SK-N-MC (cell line): Measurements from ENCODE around the gene GDPD5.

Source experiments
- DNase-seq: peaks from one replicate; pipeline ENCODE4 v3.0.0-alpha.2; 2011; ENCODE audit warnings: low read depth, low spot score
- H3K27ac ChIP-seq: fragments of 200-600 bp; sonication (generic); 2 replicates; pipeline ENCODE4 v1.5.1; 2016; ENCODE audit warnings: mixed run types
- H3K36me3 ChIP-seq: fragments of 200-600 bp; sonication (generic); 2 replicates; pipeline ENCODE4 v1.6.1; 2017; ENCODE audit warnings: antibody characterized with exemption, low read length, mixed read lengths; ENCODE audit not compliant: insufficient read depth
- H3K4me3 ChIP-seq: fragments of 200-600 bp; sonication (generic); 2 replicates; pipeline ENCODE4 v1.5.1; 2016
- H3K9ac ChIP-seq: fragments of 200-600 bp; sonication (generic); 2 replicates; pipeline ENCODE4 v1.8.0; 2017; ENCODE audit warnings: mixed run types, mixed read lengths; ENCODE audit not compliant: insufficient read length
- H3K9me3 ChIP-seq: fragments of 200-600 bp; sonication (generic); 2 replicates; pipeline ENCODE4 v1.6.1; 2017; ENCODE audit warnings: low read depth, mild to moderate bottlenecking, antibody characterized with exemption, low read length, moderate library complexity, mixed read lengths
- EZH2 ChIP-seq: fragments of 200-600 bp; sonication (generic); IDR thresholded peaks from one replicate; pipeline ENCODE4 v1.6.1; 2017; ENCODE audit warnings: antibody characterized with exemption
- FOXP2 ChIP-seq: optimal IDR thresholded peaks from 2 replicates; pipeline ENCODE3; 2011; ENCODE audit warnings: mild to moderate bottlenecking, moderate library complexity; ENCODE audit not compliant: insufficient read depth; ENCODE audit errors: extremely low read length, control extremely low read depth
- POLR2AphosphoS5 ChIP-seq: IDR thresholded peaks from 2 replicates; pipeline ENCODE4 v1.6.1; 2012; ENCODE audit warnings: mild to moderate bottlenecking, low read depth, low read length, borderline replicate concordance

GDPD5 gene

DNA sequence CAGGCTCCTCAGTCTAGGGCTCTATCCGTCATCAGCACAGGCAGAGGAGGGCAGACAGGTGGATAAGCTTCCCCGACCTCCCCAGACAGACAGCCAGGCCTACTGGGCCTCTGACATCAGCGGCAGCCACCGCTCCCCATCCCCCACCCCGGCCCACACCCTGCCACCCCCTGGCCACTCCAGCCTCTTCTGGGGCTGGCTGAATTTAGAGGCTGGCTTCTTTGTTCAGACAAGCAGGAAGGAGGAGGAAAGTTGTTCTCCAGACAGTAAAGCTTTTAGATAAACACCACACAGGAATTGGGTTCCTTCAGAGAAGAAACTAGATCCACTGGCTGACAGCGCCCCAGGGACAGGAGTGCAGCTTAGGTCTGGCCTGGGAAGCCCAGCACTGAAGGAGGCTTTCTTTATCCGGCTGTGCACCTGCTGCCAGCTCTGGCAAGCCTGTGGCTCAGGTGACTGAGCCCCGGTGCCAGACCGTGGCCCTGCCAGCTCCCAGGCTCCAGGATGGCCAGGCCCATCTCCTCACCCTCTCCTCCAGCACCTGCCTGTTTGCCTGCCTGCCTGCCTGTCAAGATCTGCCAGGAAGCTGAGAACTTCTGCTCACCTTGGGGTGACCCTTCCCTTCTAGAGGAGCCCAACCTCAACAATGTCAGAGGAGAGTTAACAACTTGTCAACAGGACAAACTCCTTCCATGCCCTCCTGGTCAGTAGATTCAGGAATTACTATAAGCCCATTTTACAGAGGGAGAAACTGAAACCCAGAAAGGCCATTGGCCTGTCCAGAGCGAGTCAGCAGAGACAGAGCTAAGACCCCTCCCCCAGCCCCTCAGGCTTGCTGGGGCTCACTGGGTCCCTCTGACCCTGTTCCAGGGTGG lies 48.8 kb downstream of the GDPD5 start:
- Histone ChIP-seq H3K9me3 (no peaks in the 10 kb centered on the region), H3K4me3 (no peak overlapping the region), H3K9ac (no peak overlapping the region), H3K36me3 (no peaks in the 10 kb centered on the region), H3K27ac (no peak overlapping the region)
- no peak for TF ChIP-seq FOXP2
- TF ChIP-seq EZH2: no peak
- TF ChIP-seq POLR2AphosphoS5: no peak
- DNase-seq: no peak

DNA sequence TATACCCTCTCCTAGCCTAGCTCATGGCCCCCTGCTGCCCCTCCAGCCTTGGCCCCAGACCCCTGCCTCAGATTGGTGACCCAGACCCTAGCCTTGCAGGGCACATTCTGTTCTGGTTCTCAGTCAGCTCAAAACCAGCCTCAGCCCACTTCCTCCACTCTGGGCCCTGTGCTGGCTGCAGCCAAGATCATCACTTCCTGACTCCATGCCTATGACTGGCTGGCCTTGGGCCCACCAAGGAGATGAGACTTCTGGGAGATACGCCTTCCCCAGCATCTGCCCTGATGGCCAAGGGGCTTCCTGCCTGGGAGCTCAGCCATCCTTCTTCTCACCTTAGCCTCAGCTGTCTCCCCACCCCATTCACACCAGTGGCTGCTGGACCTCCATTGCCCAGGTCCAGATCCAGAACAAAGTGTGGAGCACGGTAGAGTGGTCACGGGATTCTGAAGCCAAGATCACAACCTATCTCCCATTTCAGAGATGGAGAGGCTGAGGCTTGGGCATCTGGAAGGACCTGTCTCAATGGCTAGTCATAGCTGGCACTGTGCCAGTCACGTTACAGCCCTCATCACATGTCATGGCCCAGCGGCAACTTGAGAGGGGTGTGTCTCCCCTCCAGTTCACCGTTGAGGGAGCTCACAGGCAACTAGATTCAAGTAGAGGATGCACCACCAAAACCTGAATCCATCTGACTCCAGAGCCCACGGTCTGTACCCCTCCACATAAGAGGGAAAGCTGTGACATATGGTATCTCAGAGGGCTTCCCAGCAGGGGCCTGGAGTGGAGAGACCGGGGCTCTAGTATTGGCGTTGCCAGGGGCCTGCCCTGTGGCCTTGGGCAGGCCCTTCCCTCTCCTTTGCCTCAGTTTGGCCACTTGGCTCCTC lies 49.7 kb downstream of the GDPD5 start:
- peak overlapping the region; percentile 75 for H3K4me3 ChIP-seq

DNA sequence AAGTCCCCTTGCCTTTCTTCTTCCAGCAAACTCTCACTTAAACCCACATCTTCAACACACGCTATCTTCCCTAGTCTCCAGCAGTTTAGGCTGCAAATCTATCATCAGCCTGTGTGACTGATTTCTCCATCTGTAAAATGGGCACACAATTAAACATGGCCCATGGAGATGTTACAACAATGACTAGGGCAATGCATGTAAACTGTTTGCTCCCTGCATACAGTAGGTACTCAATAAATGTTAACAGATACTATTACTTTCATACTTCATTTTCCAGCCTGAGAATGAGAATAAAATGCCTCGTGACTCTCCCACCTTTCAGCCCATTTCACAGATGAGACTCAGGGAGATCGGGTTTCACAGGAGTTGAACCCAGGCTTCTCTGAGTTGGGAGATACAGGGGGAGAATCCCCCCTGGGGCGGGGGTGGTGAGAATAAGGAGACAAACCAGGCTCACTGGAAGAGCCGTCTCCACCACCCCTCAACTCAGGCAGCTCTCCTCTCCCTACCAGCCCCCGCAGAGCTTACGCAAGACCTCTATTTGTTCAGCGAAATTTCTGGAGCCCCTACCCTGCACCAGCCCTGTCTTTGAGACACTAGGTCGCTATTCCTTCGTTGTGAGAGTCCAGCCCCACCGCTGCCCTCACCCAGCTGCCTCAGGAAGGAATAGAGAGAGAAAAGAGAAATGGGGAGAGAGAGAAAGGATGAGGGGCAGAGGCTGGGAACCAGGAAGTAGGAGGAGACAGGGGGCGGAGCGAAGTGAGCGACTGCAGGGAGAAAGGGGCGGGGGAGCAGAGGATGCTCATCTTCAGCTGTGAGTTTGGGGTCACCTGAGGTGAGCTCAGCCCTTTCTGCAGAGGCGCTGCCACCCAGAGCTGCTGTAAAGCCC lies 50.6 kb downstream of the GDPD5 start:
- H3K4me3 ChIP-seq: peak overlapping the region; percentile 75
- DNase-seq: no peak
- TF ChIP-seq POLR2AphosphoS5 (peak; percentile 39; the same call in 1 of the 2 replicates), FOXP2 (no peak), EZH2 (no peak)
- peak overlapping the region; percentile 65; the same call in 1 of the 2 replicates for H3K27ac ChIP-seq
- no peaks in the 10 kb centered on the region for H3K36me3 ChIP-seq
- peak overlapping the region; percentile 39 for H3K9ac ChIP-seq
- H3K9me3 ChIP-seq: no peaks in the 10 kb centered on the region

More for the DNA sequence above, 49.7 kb downstream of the GDPD5 start:
- no peaks in the 10 kb centered on the region for H3K9me3 ChIP-seq
- no peaks in the 10 kb centered on the region for H3K36me3 ChIP-seq
- no peak overlapping the region for H3K9ac ChIP-seq
- H3K27ac ChIP-seq: no peak overlapping the region
- DNase-seq: no peak
- TF ChIP-seq POLR2AphosphoS5 (no peak), EZH2 (no peak), FOXP2 (no peak)

DNA sequence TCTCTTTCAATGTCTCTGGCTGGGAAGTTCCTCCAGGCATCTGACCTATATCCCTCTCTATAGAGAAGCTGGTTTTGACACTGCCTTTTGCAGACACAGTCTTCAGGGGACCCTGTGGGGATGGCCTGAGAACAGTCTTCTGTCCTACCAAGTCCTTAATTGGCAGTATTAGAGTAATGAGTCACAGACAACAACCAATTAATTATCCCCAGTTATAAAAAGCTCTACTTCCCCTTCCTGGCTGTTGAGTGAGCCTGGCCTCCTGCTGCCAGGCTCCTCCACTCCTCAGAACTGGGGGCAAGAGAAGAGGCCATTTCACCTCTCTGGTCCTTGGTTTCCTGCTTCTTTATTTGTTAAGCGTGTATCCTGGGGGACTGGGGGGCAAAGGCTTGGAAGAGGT lies 51.5 kb downstream of the GDPD5 start:
- Histone ChIP-seq H3K9ac (no peak overlapping the region), H3K27ac (no peak overlapping the region), H3K36me3 (no peaks in the 10 kb centered on the region), H3K9me3 (no peaks in the 10 kb centered on the region), H3K4me3 (no peak overlapping the region)
- DNase-seq: no peak
- TF ChIP-seq EZH2 (no peak), FOXP2 (no peak), POLR2AphosphoS5 (no peak)

DNA sequence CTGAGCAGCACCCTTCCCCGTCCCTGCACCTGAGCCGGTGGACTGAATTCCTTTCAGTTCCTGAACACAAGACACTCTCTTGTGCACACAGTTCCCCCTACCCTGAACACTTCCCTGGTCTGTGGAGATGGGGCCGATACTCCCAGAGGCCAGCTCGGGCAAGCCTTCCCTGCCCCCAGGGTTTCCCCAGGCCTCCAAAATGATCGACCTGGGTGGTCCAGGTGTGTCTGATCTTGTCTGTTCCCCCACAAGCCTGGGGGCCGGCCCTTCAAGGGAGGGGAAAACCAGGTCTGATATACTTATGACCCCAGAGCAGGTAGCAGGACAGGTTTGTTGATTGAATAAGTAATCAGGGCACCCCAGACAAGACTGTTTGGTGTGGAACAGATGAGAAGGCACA lies 52.1 kb downstream of the GDPD5 start:
- H3K9me3 ChIP-seq: no peaks in the 10 kb centered on the region
- H3K27ac ChIP-seq: no peak overlapping the region
- TF ChIP-seq EZH2 (no peak), FOXP2 (no peak), POLR2AphosphoS5 (no peak)
- DNase-seq: no peak
- H3K36me3 ChIP-seq: no peaks in the 10 kb centered on the region
- no peak overlapping the region for H3K9ac ChIP-seq
- H3K4me3 ChIP-seq: no peak overlapping the region

DNA sequence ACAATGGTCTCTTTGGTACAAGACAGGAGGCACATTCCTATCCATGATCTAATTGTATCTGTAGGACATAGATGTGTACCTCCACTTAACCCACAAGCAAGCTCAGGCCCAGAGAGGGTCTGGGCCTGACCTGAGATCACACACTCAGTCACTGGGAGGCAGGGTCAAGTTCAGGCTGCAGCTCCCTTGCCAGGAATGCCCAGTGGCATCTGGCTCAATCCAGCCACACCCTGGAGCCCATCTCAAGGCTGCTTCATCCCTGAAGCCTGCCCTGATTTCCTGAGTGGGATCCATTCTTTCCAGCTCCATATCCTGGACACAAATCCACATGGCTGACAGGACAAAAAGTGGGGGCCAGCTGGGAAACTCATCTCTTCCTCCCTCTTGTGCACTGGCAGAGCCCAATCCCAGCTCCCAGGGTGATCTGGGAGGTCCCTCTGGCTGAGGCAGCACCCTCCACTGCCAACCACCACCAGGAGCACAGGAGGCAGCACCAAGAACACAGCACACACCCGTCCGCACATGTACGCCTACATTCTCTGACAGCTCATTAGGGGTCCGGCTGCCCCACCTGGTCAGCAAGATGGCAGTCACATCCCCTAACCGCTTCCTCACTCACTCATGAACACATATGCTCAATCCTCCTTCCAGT lies 53.5 kb downstream of the GDPD5 start:
- TF ChIP-seq POLR2AphosphoS5 (no peak), FOXP2 (no peak), EZH2 (no peak)
- H3K9me3 ChIP-seq: no peaks in the 10 kb centered on the region
- H3K4me3 ChIP-seq: no peak overlapping the region
- DNase-seq: no peak
- H3K36me3 ChIP-seq: no peaks in the 10 kb centered on the region
- H3K9ac ChIP-seq: no peak overlapping the region
- H3K27ac ChIP-seq: no peak overlapping the region

DNA sequence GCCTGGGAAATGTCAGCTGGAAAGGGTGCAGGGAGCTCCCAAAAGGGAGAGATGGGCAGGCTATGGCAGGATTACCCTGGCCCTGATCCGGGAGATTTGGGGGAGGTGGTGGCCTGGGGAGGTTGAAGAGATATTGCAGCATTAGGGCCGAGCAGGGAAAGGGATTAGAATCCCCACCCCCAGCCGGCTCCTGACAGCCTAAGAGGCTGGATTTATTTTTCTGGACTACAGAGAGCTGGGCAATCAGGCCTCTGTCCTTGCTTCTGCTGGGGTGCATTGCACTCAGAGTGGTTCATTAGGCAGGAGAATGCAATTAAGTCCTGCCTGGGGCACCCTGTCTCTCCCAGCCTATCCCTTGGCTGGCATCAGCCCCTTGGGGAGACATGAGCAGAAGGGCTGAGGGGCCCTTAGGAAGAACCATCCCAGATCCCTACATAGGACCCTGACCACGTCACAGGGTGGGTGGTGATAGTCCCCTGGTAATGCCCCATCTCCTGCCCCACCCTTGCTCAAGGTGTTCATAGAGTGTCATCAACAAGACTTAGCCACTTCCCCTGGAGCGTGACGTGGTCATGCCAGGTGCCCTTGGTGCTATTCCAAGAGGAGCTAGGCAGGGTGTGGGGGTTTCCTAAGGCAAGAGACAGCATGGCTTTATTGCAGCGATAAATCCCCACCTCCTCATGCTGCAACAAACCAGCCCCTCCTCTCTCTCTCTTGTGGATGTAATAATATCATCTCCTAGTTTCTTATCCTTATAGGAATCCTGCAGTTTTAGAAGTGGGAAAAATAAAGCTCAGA lies 54.4 kb downstream of the GDPD5 start:
- no peak overlapping the region for H3K9ac ChIP-seq
- H3K27ac ChIP-seq: no peak overlapping the region
- TF ChIP-seq POLR2AphosphoS5: no peak
- TF ChIP-seq FOXP2: no peak
- TF ChIP-seq EZH2: no peak
- no peaks in the 10 kb centered on the region for H3K36me3 ChIP-seq
- no peak for DNase-seq
- no peaks in the 10 kb centered on the region for H3K9me3 ChIP-seq
- H3K4me3 ChIP-seq: no peak overlapping the region
